NCI-H226 (cell line): Measurements from ENCODE around the gene CHST9.

Source experiments
- DNase-seq: peaks from one replicate; pipeline ENCODE4 v3.0.0-alpha.2; 2015

The CHST9 gene

GRCh38 chr18:27075828-27076227 lies 109.3 kb downstream of the CHST9 start:
- DNase-seq, result no peak

- no peak for DNase-seq
Measured at GRCh38 chr18:27073404-27073830, 111.7 kb downstream of the CHST9 start.

GRCh38 chr18:27064673-27065072 lies 120.4 kb downstream of the CHST9 start:
- DNase-seq, result no peak

- DNase-seq, result no peak
Measured at GRCh38 chr18:27062802-27063201, 122.3 kb downstream of the CHST9 start.

GRCh38 chr18:27061488-27062095 lies 123.5 kb downstream of the CHST9 start:
- no peak for DNase-seq

- no peak for DNase-seq
Measured at GRCh38 chr18:27057519-27058234, 127.4 kb downstream of the CHST9 start.

GRCh38 chr18:27054926-27055325 lies 130.2 kb downstream of the CHST9 start:
- DNase-seq, result no peak

GRCh38 chr18:27049969-27050368 lies 135.1 kb downstream of the CHST9 start:
- no peak for DNase-seq

- DNase-seq, result no peak
Measured at GRCh38 chr18:27045342-27045741, 139.8 kb downstream of the CHST9 start.

GRCh38 chr18:27042177-27042576 lies 142.9 kb downstream of the CHST9 start:
- no peak for DNase-seq

GRCh38 chr18:27040796-27041195 lies 144.3 kb downstream of the CHST9 start:
- no peak for DNase-seq

GRCh38 chr18:27033722-27034121 lies 151.4 kb downstream of the CHST9 start:
- DNase-seq, result no peak

GRCh38 chr18:27030421-27030820 lies 154.7 kb downstream of the CHST9 start:
- DNase-seq, result no peak

GRCh38 chr18:27022477-27022876 lies 162.6 kb downstream of the CHST9 start:
- no peak for DNase-seq

GRCh38 chr18:27017901-27018500 lies 167.1 kb downstream of the CHST9 start:
- no peak for DNase-seq

- DNase-seq, result no peak
Measured at GRCh38 chr18:27014841-27015240, 170.3 kb downstream of the CHST9 start.

- no peak for DNase-seq
Measured at GRCh38 chr18:27010784-27011183, 174.3 kb downstream of the CHST9 start.

- DNase-seq, result no peak
Measured at GRCh38 chr18:27009293-27009692, 175.8 kb downstream of the CHST9 start.

GRCh38 chr18:27008575-27008974 lies 176.5 kb downstream of the CHST9 start:
- no peak for DNase-seq

- no peak for DNase-seq
Measured at GRCh38 chr18:27007880-27008279, 177.2 kb downstream of the CHST9 start.

GRCh38 chr18:27005589-27005988 lies 179.5 kb downstream of the CHST9 start:
- DNase-seq, result no peak

GRCh38 chr18:27004056-27004829 lies 180.9 kb downstream of the CHST9 start:
- DNase-seq, result no peak

GRCh38 chr18:26999797-27000196 lies 185.3 kb downstream of the CHST9 start:
- DNase-seq, result no peak

GRCh38 chr18:26993568-26993967 lies 191.5 kb downstream of the CHST9 start:
- no peak for DNase-seq
